Activated CD4-positive, alpha-beta T cell treated with anti-CD3 and anti-CD28 coated beads for 36 hours (primary cell): ENCODE measurements around the gene CYP2S1. TPM values are rescaled to one million over a fixed set of nuclear protein-coding genes. Genes with fewer than 3 reads are reported as not detected.
"Not testable (repeated sequence)": the region's sequence is repeated elsewhere in the genome, so short reads cannot be mapped to it uniquely, and the experiment has no call there.

Experiments used
- ATAC-seq: fragments of 200-7000 bp; cut with Tn5 transposase; one replicate; pipeline ENCODE4 v1.10.0; 2021; ENCODE audit warnings: mild to moderate bottlenecking, moderate library complexity
- CTCF ChIA-PET: fragments of 350-600 bp; sonication (Branson Sonifier 250); formaldehyde crosslinking; loops from one replicate; lab custom pipeline; 2021; ENCODE audit warnings: antibody characterized with exemption; lab: Charles Lee
- POLR2A ChIA-PET: fragments of 350-600 bp; sonication (Branson Sonifier 250); formaldehyde crosslinking; loops from one replicate; lab custom pipeline; 2021; ENCODE audit warnings: antibody characterized with exemption, inconsistent platforms; lab: Charles Lee
- DNase-seq: peaks from one replicate; pipeline ENCODE4 v3.0.0-alpha.2; 2020
- H3K27ac Mint-ChIP-seq: one replicate; pipeline ENCODE4 v1.8.0; 2021; ENCODE audit warnings: mixed read lengths
- H3K27me3 Mint-ChIP-seq: one replicate; pipeline ENCODE4 v1.8.0; 2021; ENCODE audit warnings: mixed read lengths
- H3K36me3 Mint-ChIP-seq: one replicate; pipeline ENCODE4 v1.8.0; 2021; ENCODE audit warnings: low read depth, mixed read lengths
- H3K4me1 Mint-ChIP-seq: one replicate; pipeline ENCODE4 v1.8.0; 2021; ENCODE audit warnings: mixed read lengths
- H3K4me3 Mint-ChIP-seq: one replicate; pipeline ENCODE4 v1.8.0; 2021; ENCODE audit warnings: mild to moderate bottlenecking, moderate library complexity, mixed read lengths
- H3K9me3 Mint-ChIP-seq: one replicate; pipeline ENCODE4 v1.8.0; 2021; ENCODE audit warnings: low read depth, mixed read lengths
- intact Hi-C, 2 experiments: fragments of 100-400 bp; cut with DNase I in 1 of 2; cut with micrococcal nuclease in 1 of 2; formaldehyde crosslinking; loops; one replicate each; pipeline versions ENCODE4 v1.14.2 to v1.15.1; 2022 to 2024; cut with DNase I, micrococcal nuclease
- total RNA-seq, 2 experiments: library from RNA; stranded (reverse); gene quantifications; one replicate each; pipeline ENCODE4 v1.2.3, GENCODE V29; 2021

CYP2S1 gene
- under 1 TPM; 0.46 to 0.84 TPM for total RNA-seq

- H3K27ac Mint-ChIP-seq = peak within 1 kb of the TSS; percentile 29
- intact Hi-C loops = no loop called here
- peak; percentile 71 for ATAC-seq
Measured at GRCh38 chr19:41192574-41193429, at the start of gene CYP2S1. Gene CYP2S1 (plus strand): TSS chr19:41193219. CDS start chr19:41193265, 46 bp downstream.

GRCh38 chr19:41144403-41144802 lies 48.6 kb upstream of the CYP2S1 start:
- Mint-ChIP-seq H3K4me3 (no peak overlapping the region), H3K27me3 (peaks cover 7% of the 10 kb centered on the region), H3K27ac (no peak overlapping the region), H3K36me3 (no peaks in the 10 kb centered on the region), H3K9me3 (no peaks in the 10 kb centered on the region), H3K4me1 (no peaks in the 10 kb centered on the region)
- ChIA-PET CTCF (interaction anchor here (0.6 to 1.7 kb wide), 17 partner anchors 15 to 325 kb away, joined by 3 to 11 read pairs (median 3); no protein-coding TSS in a partner anchor), POLR2A (interaction anchor here (0.6 kb wide), 1 partner anchor 453 kb away, joined by 9 read pairs; no protein-coding TSS in a partner anchor)
- ATAC-seq = peak; percentile 92
- DNase-seq = peak; percentile 94
- intact Hi-C loops = loop anchor here (1.0 to 10.0 kb wide), 7 partner anchors 17 to 482 kb away; no protein-coding TSS in a partner anchor

More at GRCh38 chr19:41192574-41193429, at the start of gene CYP2S1:
- peak; percentile 46 for DNase-seq
- peaks cover 12% of the 10 kb centered on the region for H3K4me1 Mint-ChIP-seq
- no peaks in the 10 kb centered on the region for H3K9me3 Mint-ChIP-seq
- H3K27me3 Mint-ChIP-seq = peaks cover 34% of the 10 kb centered on the region
- POLR2A ChIA-PET = no interaction called here
- CTCF ChIA-PET = interaction anchor here (2.1 kb wide), 1 partner anchor 11 kb away, joined by 8 read pairs; no protein-coding TSS in a partner anchor
- H3K4me3 Mint-ChIP-seq = peak within 1 kb of the TSS; percentile 41
- H3K36me3 Mint-ChIP-seq = no peaks in the 10 kb centered on the region

GRCh38 chr19:41149831-41150230 lies 43.2 kb upstream of the CYP2S1 start:
- CTCF ChIA-PET = interaction anchor here (0.6 kb wide), 1 partner anchor 179 kb away, joined by 4 read pairs; no protein-coding TSS in a partner anchor
- H3K27ac Mint-ChIP-seq = no peak overlapping the region
- POLR2A ChIA-PET = no interaction called here
- no peak for DNase-seq
- ATAC-seq = no peak
- H3K4me3 Mint-ChIP-seq = no peak overlapping the region
- peaks cover 7% of the 10 kb centered on the region for H3K27me3 Mint-ChIP-seq
- no peaks in the 10 kb centered on the region for H3K4me1 Mint-ChIP-seq
- intact Hi-C loops = loop anchor here (10.0 kb wide), 2 partner anchors 305 to 485 kb away; no protein-coding TSS in a partner anchor
- H3K36me3 Mint-ChIP-seq = no peaks in the 10 kb centered on the region
- no peaks in the 10 kb centered on the region for H3K9me3 Mint-ChIP-seq

GRCh38 chr19:41150986-41151385 lies 42.0 kb upstream of the CYP2S1 start:
- CTCF ChIA-PET, H3K36me3 Mint-ChIP-seq, intact Hi-C loops, H3K4me3 Mint-ChIP-seq, H3K9me3 Mint-ChIP-seq, H3K27ac Mint-ChIP-seq, ATAC-seq, H3K27me3 Mint-ChIP-seq, POLR2A ChIA-PET, DNase-seq, H3K4me1 Mint-ChIP-seq: not testable (repeated sequence)

GRCh38 chr19:41154060-41154459 lies 39.0 kb upstream of the CYP2S1 start:
- Mint-ChIP-seq H3K36me3 (no peaks in the 10 kb centered on the region), H3K4me3 (no peak overlapping the region), H3K27me3 (no peaks in the 10 kb centered on the region), H3K4me1 (no peaks in the 10 kb centered on the region), H3K9me3 (no peaks in the 10 kb centered on the region), H3K27ac (no peak overlapping the region)
- POLR2A ChIA-PET = no interaction called here
- ATAC-seq (no peak), DNase-seq (no peak)
- intact Hi-C loops = no loop called here
- CTCF ChIA-PET = interaction anchor here (0.6 kb wide), 1 partner anchor 40 kb away, joined by 3 read pairs; no protein-coding TSS in a partner anchor

GRCh38 chr19:41156207-41156606 lies 36.8 kb upstream of the CYP2S1 start:
- Mint-ChIP-seq H3K36me3 (no peaks in the 10 kb centered on the region), H3K27me3 (no peaks in the 10 kb centered on the region), H3K9me3 (no peaks in the 10 kb centered on the region), H3K4me3 (no peak overlapping the region), H3K27ac (no peak overlapping the region), H3K4me1 (no peaks in the 10 kb centered on the region)
- ATAC-seq = no peak
- no peak for DNase-seq
- POLR2A ChIA-PET = no interaction called here
- CTCF ChIA-PET = interaction anchor here (0.7 kb wide), 1 partner anchor 9 kb away, joined by 3 read pairs; no protein-coding TSS in a partner anchor
- intact Hi-C loops = no loop called here

- POLR2A ChIA-PET = no interaction called here
- intact Hi-C loops = no loop called here
- H3K4me1 Mint-ChIP-seq = no peaks in the 10 kb centered on the region
- DNase-seq (no peak), ATAC-seq (no peak)
- H3K27ac Mint-ChIP-seq = no peak overlapping the region
- no peak overlapping the region for H3K4me3 Mint-ChIP-seq
- no peaks in the 10 kb centered on the region for H3K36me3 Mint-ChIP-seq
- no peaks in the 10 kb centered on the region for H3K27me3 Mint-ChIP-seq
- H3K9me3 Mint-ChIP-seq = no peaks in the 10 kb centered on the region
- CTCF ChIA-PET = interaction anchor here (0.6 kb wide), 1 partner anchor 16 kb away, joined by 3 read pairs; no protein-coding TSS in a partner anchor
Measured at GRCh38 chr19:41159881-41160280, 33.1 kb upstream of the CYP2S1 start.

GRCh38 chr19:41161903-41162302 lies 31.1 kb upstream of the CYP2S1 start:
- Mint-ChIP-seq H3K27ac (no peak overlapping the region), H3K27me3 (no peaks in the 10 kb centered on the region), H3K9me3 (no peaks in the 10 kb centered on the region), H3K4me3 (no peak overlapping the region), H3K36me3 (no peaks in the 10 kb centered on the region), H3K4me1 (no peaks in the 10 kb centered on the region)
- ATAC-seq (no peak), DNase-seq (peak; percentile 9)
- CTCF ChIA-PET = interaction anchor here (0.6 kb wide), 1 partner anchor 146 kb away, joined by 3 read pairs; no protein-coding TSS in a partner anchor
- POLR2A ChIA-PET = no interaction called here
- intact Hi-C loops = no loop called here

- Mint-ChIP-seq H3K27me3 (no peaks in the 10 kb centered on the region), H3K36me3 (no peaks in the 10 kb centered on the region), H3K27ac (no peak overlapping the region), H3K4me3 (no peak overlapping the region), H3K9me3 (no peaks in the 10 kb centered on the region), H3K4me1 (no peaks in the 10 kb centered on the region)
- no peak for DNase-seq
- intact Hi-C loops = no loop called here
- no peak for ATAC-seq
- CTCF ChIA-PET = interaction anchor here (0.7 kb wide), 1 partner anchor 504 kb away, joined by 3 read pairs; no protein-coding TSS in a partner anchor
- POLR2A ChIA-PET = no interaction called here
Measured at GRCh38 chr19:41166944-41167804, 25.8 kb upstream of the CYP2S1 start.

GRCh38 chr19:41172297-41173164 lies 20.5 kb upstream of the CYP2S1 start:
- no peak overlapping the region for H3K27ac Mint-ChIP-seq
- ATAC-seq (no peak), DNase-seq (no peak)
- no peaks in the 10 kb centered on the region for H3K36me3 Mint-ChIP-seq
- peaks cover 15% of the 10 kb centered on the region for H3K4me1 Mint-ChIP-seq
- ChIA-PET CTCF (interaction anchor here (0.6 to 0.7 kb wide), 2 partner anchors 124 to 132 kb away, joined by 3 read pairs; no protein-coding TSS in a partner anchor), POLR2A (interaction anchor here (0.6 kb wide), 1 partner anchor 10 kb away, joined by 3 read pairs; no protein-coding TSS in a partner anchor)
- intact Hi-C loops = no loop called here
- H3K9me3 Mint-ChIP-seq = no peaks in the 10 kb centered on the region
- no peak overlapping the region for H3K4me3 Mint-ChIP-seq
- no peaks in the 10 kb centered on the region for H3K27me3 Mint-ChIP-seq
